Measurements from ENCODE around the gene LSM14B. TPM values are rescaled to one million over a fixed set of nuclear protein-coding genes. Genes with fewer than 3 reads are reported as not detected.

The LSM14B gene
- total RNA-seq, 1 experiment from 2014 or later, result 61.5 TPM

DNA sequence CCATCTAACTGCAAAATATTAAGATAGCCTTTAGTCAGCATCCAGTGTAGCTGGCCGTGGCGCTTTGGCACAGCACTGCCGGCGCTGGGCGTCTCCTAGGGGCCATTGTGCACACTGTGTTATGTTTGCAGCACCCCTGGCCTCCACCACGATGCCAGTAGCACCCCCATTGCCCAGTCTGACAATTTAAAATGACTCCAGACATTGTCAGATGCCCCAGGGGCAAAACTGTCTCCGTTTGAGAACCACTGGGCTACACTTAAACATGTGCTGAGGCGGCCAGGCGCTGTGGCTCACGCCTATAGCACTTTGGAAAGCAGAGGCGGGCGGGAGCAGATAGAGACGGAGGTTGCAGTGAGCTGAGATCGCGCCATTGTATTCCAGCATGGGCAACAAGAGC, 54.6 kb downstream of the LSM14B start:
- no peak overlapping the region for H3K4me2 ChIP-seq
- no peak overlapping the region for H3K27ac ChIP-seq
- ChIA-PET CTCF (no interaction called here), POLR2A (ENCODE audit: unreplicated experiment) (no interaction called here)
- H2AFZ ChIP-seq, result no peak overlapping the region
- no peak for DNase-seq
- TF ChIP-seq EZH2 (IDR thresholded peaks at IDR 0.05; ENCODE audit: low read depth), result no peak
- TF ChIP-seq, protein P1, sequence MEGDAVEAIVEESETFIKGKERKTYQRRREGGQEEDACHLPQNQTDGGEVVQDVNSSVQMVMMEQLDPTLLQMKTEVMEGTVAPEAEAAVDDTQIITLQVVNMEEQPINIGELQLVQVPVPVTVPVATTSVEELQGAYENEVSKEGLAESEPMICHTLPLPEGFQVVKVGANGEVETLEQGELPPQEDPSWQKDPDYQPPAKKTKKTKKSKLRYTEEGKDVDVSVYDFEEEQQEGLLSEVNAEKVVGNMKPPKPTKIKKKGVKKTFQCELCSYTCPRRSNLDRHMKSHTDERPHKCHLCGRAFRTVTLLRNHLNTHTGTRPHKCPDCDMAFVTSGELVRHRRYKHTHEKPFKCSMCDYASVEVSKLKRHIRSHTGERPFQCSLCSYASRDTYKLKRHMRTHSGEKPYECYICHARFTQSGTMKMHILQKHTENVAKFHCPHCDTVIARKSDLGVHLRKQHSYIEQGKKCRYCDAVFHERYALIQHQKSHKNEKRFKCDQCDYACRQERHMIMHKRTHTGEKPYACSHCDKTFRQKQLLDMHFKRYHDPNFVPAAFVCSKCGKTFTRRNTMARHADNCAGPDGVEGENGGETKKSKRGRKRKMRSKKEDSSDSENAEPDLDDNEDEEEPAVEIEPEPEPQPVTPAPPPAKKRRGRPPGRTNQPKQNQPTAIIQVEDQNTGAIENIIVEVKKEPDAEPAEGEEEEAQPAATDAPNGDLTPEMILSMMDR (conservative IDR thresholded peaks at IDR 0.05), result no peak
- H3K4me1 ChIP-seq (replicated peaks; ENCODE audit: insufficient read depth), result peaks cover 9% of the 10 kb centered on the region
- peaks cover 3% of the 10 kb centered on the region for H3K79me2 ChIP-seq (ENCODE audit: low read depth)
- peaks cover 16% of the 10 kb centered on the region; the same call in 1 of the 2 replicates for H3F3A ChIP-seq (ENCODE audit: insufficient read depth, low read depth)
- BruUV-seq (replicated peaks), result no TSS peak
- H3K36me3 ChIP-seq (ENCODE audit: low read depth), result 0 out of 2 replicates have a peak, but pooled peaks cover 7% of the 10 kb centered on the region
- intact Hi-C loops (cut with micrococcal nuclease; ENCODE audit: unreplicated experiment), result no loop called here
- H4K20me1 ChIP-seq (ENCODE audit: insufficient read depth), result no peaks in the 10 kb centered on the region
- H3K4me3 ChIP-seq, result no peak overlapping the region
- H3K9me3 ChIP-seq (ENCODE audit: insufficient read depth, low read depth), result no peaks in the 10 kb centered on the region
- no peaks in the 10 kb centered on the region for H3K27me3 ChIP-seq (ENCODE audit: insufficient read depth, low read depth)
- no peaks in the 10 kb centered on the region for H3K9me2 ChIP-seq (ENCODE audit: insufficient read depth)

DNA sequence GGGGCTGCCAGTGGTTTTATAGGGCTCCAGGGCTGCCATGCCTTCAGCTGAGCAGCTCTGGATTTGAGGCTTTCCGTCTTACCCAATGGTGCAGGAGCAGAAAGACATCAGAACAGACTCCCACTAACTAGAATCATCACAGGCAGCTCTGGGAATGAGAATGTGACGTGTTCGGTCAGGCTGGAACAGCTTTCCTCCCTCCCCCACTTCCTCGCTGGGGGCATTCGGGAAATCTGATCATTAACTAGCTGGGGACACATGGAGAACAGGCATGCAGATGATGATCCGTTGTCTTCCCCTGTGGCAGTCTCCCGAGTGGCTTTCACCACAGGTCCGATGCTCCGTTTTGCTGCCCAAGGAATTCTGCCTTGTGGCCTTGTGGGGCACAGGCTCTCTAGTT, 55.0 kb downstream of the LSM14B start:
- H3K9me3 ChIP-seq (ENCODE audit: insufficient read depth, low read depth), result no peaks in the 10 kb centered on the region
- BruUV-seq (replicated peaks), result no TSS peak
- H3K27ac ChIP-seq, result no peak overlapping the region
- H3K4me1 ChIP-seq (replicated peaks; ENCODE audit: insufficient read depth), result peaks cover 12% of the 10 kb centered on the region
- 0 out of 2 replicates have a peak, but pooled peaks cover 7% of the 10 kb centered on the region for H3K36me3 ChIP-seq (ENCODE audit: low read depth)
- peaks cover 21% of the 10 kb centered on the region; the same call in 1 of the 2 replicates for H3F3A ChIP-seq (ENCODE audit: insufficient read depth, low read depth)
- intact Hi-C loops (cut with micrococcal nuclease; ENCODE audit: unreplicated experiment), result no loop called here
- POLR2A ChIA-PET (ENCODE audit: unreplicated experiment), result no interaction called here
- no peak overlapping the region for H3K4me3 ChIP-seq
- no peak overlapping the region for H3K4me2 ChIP-seq
- DNase-seq, result no peak
- H3K9me2 ChIP-seq (ENCODE audit: insufficient read depth), result no peaks in the 10 kb centered on the region
- TF ChIP-seq, protein P1 (conservative IDR thresholded peaks at IDR 0.05), result no peak
- TF ChIP-seq EZH2 (IDR thresholded peaks at IDR 0.05; ENCODE audit: low read depth), result no peak
- CTCF ChIA-PET, result no interaction called here
- no peak overlapping the region for H2AFZ ChIP-seq
- H4K20me1 ChIP-seq (ENCODE audit: insufficient read depth), result no peaks in the 10 kb centered on the region
- peaks cover 7% of the 10 kb centered on the region for H3K79me2 ChIP-seq (ENCODE audit: low read depth)
- H3K27me3 ChIP-seq (ENCODE audit: insufficient read depth, low read depth), result no peaks in the 10 kb centered on the region

DNA sequence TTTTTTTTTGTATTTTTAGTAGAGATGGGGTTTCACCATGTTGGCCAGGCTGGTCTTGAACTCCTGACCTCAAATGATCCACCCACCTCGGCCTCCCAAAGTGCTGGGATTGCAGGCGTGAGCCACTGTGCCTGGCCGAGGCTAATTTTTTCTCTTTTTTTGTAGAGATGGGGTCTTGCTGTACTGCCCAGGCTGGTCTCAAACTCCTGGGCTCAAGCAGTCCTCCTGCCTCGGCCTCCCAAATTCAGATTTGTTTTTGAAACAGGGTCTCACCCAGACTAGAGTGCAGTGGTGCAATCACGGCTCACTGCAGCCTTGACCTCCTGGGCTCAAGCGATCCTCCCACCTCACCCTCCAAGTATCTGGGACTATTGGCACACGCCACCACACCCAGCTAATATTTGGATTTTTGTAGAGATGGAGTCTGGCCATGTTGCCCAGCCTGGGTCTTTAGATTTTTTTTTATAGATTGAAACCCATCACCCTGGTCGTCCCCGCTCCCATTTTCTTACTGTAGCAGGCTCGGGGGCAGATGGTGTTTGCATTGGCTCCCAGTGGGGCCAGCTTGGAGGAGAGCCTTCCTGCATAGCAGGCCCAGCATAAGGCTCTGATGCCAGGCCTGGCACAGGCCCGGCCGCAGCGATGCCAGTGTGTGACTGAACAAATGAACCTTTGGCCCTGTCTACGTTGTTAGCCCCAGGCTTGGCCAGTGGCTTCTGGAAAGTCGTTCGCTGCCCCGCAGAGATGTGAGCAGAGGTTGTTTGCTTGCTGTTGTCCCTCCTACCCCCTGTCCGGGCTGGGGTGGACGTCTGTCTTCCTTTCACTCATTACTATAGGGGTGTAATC, 56.3 kb downstream of the LSM14B start:
- Histone ChIP-seq H3K9me2 (ENCODE audit: insufficient read depth) (no peaks in the 10 kb centered on the region), H3K36me3 (ENCODE audit: low read depth) (0 out of 2 replicates have a peak, but pooled peaks cover 7% of the 10 kb centered on the region), H3K27ac (no peak overlapping the region), H3K4me1 (replicated peaks; ENCODE audit: insufficient read depth) (peaks cover 12% of the 10 kb centered on the region), H3F3A (ENCODE audit: insufficient read depth, low read depth) (peaks cover 21% of the 10 kb centered on the region; the same call in 1 of the 2 replicates), H4K20me1 (ENCODE audit: insufficient read depth) (no peaks in the 10 kb centered on the region), H2AFZ (no peak overlapping the region), H3K27me3 (ENCODE audit: insufficient read depth, low read depth) (no peaks in the 10 kb centered on the region), H3K9me3 (ENCODE audit: insufficient read depth, low read depth) (no peaks in the 10 kb centered on the region), H3K79me2 (ENCODE audit: low read depth) (peaks cover 15% of the 10 kb centered on the region), H3K4me3 (no peak overlapping the region), H3K4me2 (no peak overlapping the region)
- intact Hi-C loops (cut with micrococcal nuclease; ENCODE audit: unreplicated experiment), result no loop called here
- DNase-seq, result no peak
- POLR2A ChIA-PET (ENCODE audit: unreplicated experiment), result no interaction called here
- CTCF ChIA-PET, result no interaction called here
- TF ChIP-seq, protein P1 (conservative IDR thresholded peaks at IDR 0.05), result no peak
- no peak for TF ChIP-seq EZH2 (IDR thresholded peaks at IDR 0.05; ENCODE audit: low read depth)
- no TSS peak for BruUV-seq (replicated peaks)
